ENCODE measurements around the gene RASA3. TPM values are rescaled to one million over a fixed set of nuclear protein-coding genes. Genes with fewer than 3 reads are reported as not detected.

RASA3 gene
- total RNA-seq, 1 experiment from 2014 or later, result 0.95 TPM

DNA sequence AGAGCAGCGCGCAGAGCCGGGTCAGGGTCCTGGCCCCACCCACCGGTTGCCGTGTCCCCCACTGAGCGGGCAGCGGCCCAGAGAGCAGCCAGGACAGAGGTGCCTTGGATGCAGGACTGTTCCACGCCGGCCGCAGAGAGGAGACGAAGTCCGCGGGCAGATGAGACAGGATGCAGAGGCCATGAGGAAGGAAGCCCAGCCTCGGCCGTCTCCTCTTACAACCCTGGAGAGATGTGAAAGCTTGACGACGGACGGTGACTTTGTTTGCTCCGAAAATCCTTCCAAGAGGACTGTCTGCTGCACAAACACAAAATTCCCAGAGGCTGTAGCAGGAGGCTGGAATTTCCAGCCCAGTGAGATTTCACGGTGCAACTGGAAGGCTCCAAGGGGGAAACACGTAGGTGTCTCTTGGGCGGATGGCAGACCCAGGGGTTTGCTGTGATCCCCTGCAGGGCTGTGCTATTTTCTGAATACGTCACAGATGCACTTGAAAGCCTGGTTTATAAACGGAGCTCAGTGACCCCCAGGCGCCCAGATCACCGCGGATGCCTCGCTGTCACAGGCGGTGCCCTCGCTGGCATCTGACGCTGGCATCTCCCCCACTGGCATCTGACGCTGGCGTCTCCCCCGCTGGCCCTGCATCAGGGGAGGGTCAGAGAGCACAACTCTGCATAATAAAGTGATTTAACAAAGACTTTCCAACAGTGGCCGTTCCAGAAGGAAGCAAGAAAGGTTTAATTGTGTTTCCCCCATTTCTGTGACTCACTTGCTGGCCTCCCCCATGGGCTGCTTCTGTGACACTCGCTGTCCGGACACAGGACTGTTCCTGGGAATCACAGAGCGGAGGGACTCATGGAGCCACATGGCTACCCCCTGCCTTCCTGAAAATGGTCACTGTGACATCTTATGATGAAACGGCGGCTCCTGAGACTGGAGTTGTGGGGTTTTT, 96.6 kb downstream of the RASA3 start:
- ChIA-PET POLR2A (no interaction called here), CTCF (no interaction called here)
- Histone ChIP-seq H3K4me3 (ENCODE audit: low read depth, low read length) (no peak overlapping the region), H3K9me3 (no peaks in the 10 kb centered on the region; the same call in 1 of the 2 replicates), H3K27me3 (replicated peaks; ENCODE audit: control insufficient read depth, insufficient read depth, low read length) (no peaks in the 10 kb centered on the region), H3K36me3 (ENCODE audit: control insufficient read depth, insufficient read depth, low read length) (no peaks in the 10 kb centered on the region), H3K4me1 (no peaks in the 10 kb centered on the region)
- intact Hi-C loops (cut with micrococcal nuclease; ENCODE audit: unreplicated experiment), result no loop called here
- no peak for TF ChIP-seq CTCF (IDR thresholded peaks at IDR 0.05; ENCODE audit: insufficient read depth in 1 of 2, low read depth in 1 of 2, low read length in 1 of 2, severe bottlenecking in 1 of 2, unreplicated experiment in 1 of 2)
- peaks cover 5% of the 10 kb centered on the region for H3K36me3 Mint-ChIP-seq (ENCODE audit: insufficient read depth, unreplicated experiment)
- no peaks in the 10 kb centered on the region for H3K4me1 Mint-ChIP-seq (ENCODE audit: low read depth, unreplicated experiment)
- H3K4me3 Mint-ChIP-seq (ENCODE audit: unreplicated experiment), result no peak overlapping the region
- no peaks in the 10 kb centered on the region for H3K27me3 Mint-ChIP-seq (ENCODE audit: insufficient read depth, unreplicated experiment)
- H3K27ac Mint-ChIP-seq (ENCODE audit: unreplicated experiment), result no peak overlapping the region
- H3K9me3 Mint-ChIP-seq (ENCODE audit: unreplicated experiment), result peaks cover 15% of the 10 kb centered on the region
- no peak for DNase-seq
- BruUV-seq (replicated peaks), result no TSS peak

- peaks cover 21% of the 10 kb centered on the region for H3K9me3 Mint-ChIP-seq (ENCODE audit: unreplicated experiment)
- no peak overlapping the region for H3K4me3 Mint-ChIP-seq (ENCODE audit: unreplicated experiment)
- intact Hi-C loops (cut with micrococcal nuclease; ENCODE audit: unreplicated experiment), result no loop called here
- H3K4me1 Mint-ChIP-seq (ENCODE audit: low read depth, unreplicated experiment), result no peaks in the 10 kb centered on the region
- no TSS peak for BruUV-seq (replicated peaks)
- Histone ChIP-seq H3K27me3 (replicated peaks; ENCODE audit: control insufficient read depth, insufficient read depth, low read length) (no peaks in the 10 kb centered on the region), H3K4me1 (no peaks in the 10 kb centered on the region), H3K36me3 (ENCODE audit: control insufficient read depth, insufficient read depth, low read length) (no peaks in the 10 kb centered on the region), H3K9me3 (no peaks in the 10 kb centered on the region; the same call in 1 of the 2 replicates), H3K4me3 (ENCODE audit: low read depth, low read length) (no peak overlapping the region)
- no peaks in the 10 kb centered on the region for H3K27me3 Mint-ChIP-seq (ENCODE audit: insufficient read depth, unreplicated experiment)
- POLR2A ChIA-PET, result no interaction called here
- no peak for DNase-seq
- CTCF ChIA-PET, result no interaction called here
- TF ChIP-seq CTCF (IDR thresholded peaks at IDR 0.05; ENCODE audit: insufficient read depth in 1 of 2, low read depth in 1 of 2, low read length in 1 of 2, severe bottlenecking in 1 of 2, unreplicated experiment in 1 of 2), result no peak
- H3K36me3 Mint-ChIP-seq (ENCODE audit: insufficient read depth, unreplicated experiment), result peaks cover 5% of the 10 kb centered on the region
- no peak overlapping the region for H3K27ac Mint-ChIP-seq (ENCODE audit: unreplicated experiment)
Measured at GRCh38 chr13:114035186-114035582, 97.2 kb downstream of the RASA3 start.

- intact Hi-C loops (cut with micrococcal nuclease; ENCODE audit: unreplicated experiment), result no loop called here
- no peaks in the 10 kb centered on the region for H3K27me3 Mint-ChIP-seq (ENCODE audit: insufficient read depth, unreplicated experiment)
- Histone ChIP-seq H3K4me3 (ENCODE audit: low read depth, low read length) (no peak overlapping the region), H3K9me3 (no peaks in the 10 kb centered on the region; the same call in 1 of the 2 replicates), H3K4me1 (no peaks in the 10 kb centered on the region), H3K36me3 (ENCODE audit: control insufficient read depth, insufficient read depth, low read length) (no peaks in the 10 kb centered on the region), H3K27me3 (replicated peaks; ENCODE audit: control insufficient read depth, insufficient read depth, low read length) (no peaks in the 10 kb centered on the region)
- ChIA-PET POLR2A (no interaction called here), CTCF (no interaction called here)
- H3K4me1 Mint-ChIP-seq (ENCODE audit: low read depth, unreplicated experiment), result no peaks in the 10 kb centered on the region
- no peak overlapping the region for H3K4me3 Mint-ChIP-seq (ENCODE audit: unreplicated experiment)
- peaks cover 5% of the 10 kb centered on the region for H3K36me3 Mint-ChIP-seq (ENCODE audit: insufficient read depth, unreplicated experiment)
- TF ChIP-seq CTCF (IDR thresholded peaks at IDR 0.05; ENCODE audit: insufficient read depth in 1 of 2, low read depth in 1 of 2, low read length in 1 of 2, severe bottlenecking in 1 of 2, unreplicated experiment in 1 of 2), result no peak
- peaks cover 21% of the 10 kb centered on the region for H3K9me3 Mint-ChIP-seq (ENCODE audit: unreplicated experiment)
- DNase-seq, result no peak
- no peak overlapping the region for H3K27ac Mint-ChIP-seq (ENCODE audit: unreplicated experiment)
- BruUV-seq (replicated peaks), result no TSS peak
Measured at GRCh38 chr13:114034481-114034891, 97.9 kb downstream of the RASA3 start.
